IPS DF 19.7 (cell line): Measurements from ENCODE around the gene DTHD1.

Experiments
- DNase-seq: peaks from one replicate; pipeline ENCODE4 v3.0.0-alpha.2; 2013; ENCODE audit warnings: low read depth, low spot score

The DTHD1 gene

DNA sequence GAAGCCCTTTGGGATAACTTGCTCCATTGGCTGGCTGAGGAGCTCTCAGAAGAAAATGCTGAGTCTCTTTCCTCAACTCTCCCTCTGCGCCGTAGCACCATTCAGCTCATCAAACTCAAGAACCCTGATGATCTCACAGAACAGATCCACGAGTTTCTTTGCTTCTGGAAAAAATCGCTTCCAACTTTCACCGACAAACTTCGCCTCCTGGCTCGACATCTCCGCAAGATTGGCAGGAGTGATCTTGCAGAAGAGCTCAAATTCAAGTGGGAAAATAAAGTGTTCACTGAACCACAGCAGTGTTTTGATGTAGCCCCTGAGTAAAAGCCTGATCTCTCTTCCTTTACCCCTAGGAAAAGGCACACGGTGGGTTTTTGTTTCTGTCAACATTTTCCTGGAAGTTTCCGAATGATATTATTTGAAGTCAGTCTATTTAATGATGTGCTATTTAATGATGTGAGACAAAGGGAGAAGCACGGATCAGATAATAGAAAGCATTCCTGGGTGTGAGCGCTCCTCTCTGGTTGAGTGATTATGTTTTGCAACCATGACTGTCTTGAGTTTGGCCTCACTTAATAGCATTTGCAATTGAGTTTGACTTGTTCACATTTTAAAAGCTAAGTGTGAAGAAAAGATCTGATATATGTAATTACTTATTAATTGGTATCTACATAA lies 62.2 kb downstream of the DTHD1 start:
- DNase-seq = no peak

DNA sequence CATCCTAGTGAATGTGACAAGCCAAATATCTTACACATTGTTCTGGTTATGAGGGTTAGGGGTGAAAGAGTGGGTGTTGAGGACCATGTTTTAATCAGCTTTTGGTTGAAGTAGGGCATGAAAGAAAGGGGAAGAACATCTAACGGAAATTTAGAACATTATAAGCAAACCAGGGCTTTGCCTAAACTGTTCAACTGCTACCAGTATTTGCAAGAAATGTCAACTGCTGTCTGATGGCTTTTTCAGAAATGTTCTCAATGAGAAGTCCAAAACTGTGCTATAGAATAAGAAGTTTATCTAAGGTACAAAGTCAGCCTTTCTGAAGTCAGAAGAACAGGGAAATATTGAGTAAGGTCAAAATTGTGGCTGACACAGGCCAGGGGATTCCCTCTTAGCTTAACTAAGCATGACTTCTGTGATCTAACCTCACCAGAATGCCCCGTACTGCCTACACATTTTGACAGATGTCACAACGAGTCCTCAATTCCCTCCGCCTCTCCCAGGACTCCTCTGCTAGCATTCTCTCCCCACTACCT lies 67.1 kb downstream of the DTHD1 start:
- no peak for DNase-seq

DNA sequence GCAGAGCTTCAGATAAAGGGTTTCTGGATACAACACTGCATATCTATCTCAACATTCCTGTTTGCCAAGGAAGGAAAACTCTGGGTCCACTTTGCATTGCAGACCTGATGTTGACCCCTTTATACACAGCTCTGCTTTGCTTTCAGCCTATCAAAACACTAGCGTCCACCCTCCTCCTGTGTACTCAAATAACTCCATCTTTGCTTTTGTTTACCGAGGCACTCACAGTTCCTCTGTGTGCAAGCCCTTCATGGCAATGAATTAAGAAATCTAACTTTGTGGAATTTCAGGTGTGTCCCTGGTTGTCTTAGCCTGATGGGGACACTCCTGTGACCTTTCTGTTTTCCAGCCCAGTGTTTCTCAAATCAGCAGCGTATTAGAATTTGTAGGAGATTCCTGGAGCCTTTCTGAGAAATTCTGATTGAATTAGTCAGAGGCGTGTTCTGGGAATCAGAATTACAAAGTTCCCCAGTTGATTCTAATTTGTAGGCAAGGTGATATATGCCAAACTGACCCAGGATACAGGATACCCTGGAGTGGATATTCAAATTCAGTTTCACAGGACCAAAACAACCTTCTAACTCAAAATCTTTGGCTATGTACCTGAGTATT lies 68.6 kb downstream of the DTHD1 start:
- no peak for DNase-seq

- DNase-seq = no peak
Measured at GRCh38 chr4:36351082-36351666, 69.8 kb downstream of the DTHD1 start.

GRCh38 chr4:36353998-36354397 lies 72.6 kb downstream of the DTHD1 start:
- DNase-seq = no peak

GRCh38 chr4:36358173-36358572 lies 76.8 kb downstream of the DTHD1 start:
- no peak for DNase-seq

- no peak for DNase-seq
Measured at GRCh38 chr4:36360755-36361154, 79.3 kb downstream of the DTHD1 start.

DNA sequence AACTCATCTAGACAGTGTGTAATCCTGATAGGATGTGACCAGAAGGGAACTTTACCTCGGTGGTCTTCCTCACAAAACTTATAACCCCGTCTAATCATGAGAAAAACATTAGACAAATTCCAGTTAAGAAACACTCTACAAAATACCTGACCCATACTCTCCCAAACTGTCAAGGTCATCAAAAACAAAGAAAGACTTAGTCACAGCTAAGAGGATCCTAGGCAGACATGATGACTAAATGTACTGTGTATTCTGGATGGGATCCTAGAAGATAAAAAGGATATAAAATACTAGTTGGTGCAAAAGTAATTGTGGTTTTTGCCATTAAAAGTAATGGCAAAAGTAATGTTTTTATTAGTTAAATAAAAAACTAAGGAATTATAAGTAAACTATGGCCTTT lies 81.6 kb downstream of the DTHD1 start:
- DNase-seq = no peak

DNA sequence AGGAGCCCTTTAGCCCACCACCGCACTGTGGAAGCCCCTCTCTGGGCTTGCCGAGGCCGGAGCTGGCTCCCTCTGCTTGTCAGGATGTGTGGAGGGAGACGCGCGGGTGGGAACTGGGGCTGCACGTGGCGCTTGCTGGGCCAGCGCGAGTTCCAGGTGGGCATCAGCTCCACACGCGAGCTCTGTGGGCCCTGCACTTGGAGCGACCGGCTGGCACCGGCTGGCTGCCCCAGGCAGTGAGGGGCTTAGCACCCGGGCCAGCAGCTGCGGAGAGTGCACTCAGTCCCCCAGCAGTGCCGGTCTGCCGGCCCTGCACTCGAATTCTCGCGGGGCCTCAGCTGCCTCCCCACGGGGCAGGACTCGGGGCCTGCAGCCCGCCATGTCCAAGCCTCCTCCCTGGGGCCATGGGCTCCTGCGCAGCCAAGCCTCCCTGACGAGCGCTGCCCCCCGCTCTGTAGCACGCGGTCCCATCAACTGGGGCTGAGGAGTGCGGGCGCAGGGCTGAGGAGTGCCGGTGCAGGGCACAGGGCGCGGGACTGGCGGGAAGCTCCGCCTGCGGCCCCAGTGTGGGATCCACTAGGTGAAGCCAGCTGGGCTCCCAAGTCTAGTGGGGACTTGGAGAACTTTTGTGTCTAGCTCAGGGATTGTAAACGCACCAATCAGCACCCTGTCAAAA lies 93.6 kb downstream of the DTHD1 start:
- no peak for DNase-seq

GRCh38 chr4:36385951-36386571 lies 104.6 kb downstream of the DTHD1 start:
- no peak for DNase-seq

DNA sequence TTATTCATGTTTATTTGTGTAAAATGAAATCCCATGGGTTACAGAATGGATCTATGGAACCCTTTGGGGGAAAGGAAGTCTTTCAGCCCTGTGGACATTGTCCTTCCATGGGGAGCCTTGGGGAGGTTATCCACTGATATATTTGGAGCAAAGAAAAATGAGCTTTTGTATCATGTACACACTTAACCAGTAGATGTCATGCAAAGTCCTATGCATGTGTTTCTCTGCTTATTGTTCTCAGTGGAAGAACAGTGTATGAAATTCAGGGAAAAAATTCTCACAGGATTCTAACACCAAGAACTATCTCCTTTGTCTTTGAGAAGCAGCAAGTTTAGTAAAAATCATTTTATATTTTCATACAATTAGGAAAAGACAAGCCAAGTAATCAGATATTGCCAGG lies 105.3 kb downstream of the DTHD1 start:
- DNase-seq = no peak

DNA sequence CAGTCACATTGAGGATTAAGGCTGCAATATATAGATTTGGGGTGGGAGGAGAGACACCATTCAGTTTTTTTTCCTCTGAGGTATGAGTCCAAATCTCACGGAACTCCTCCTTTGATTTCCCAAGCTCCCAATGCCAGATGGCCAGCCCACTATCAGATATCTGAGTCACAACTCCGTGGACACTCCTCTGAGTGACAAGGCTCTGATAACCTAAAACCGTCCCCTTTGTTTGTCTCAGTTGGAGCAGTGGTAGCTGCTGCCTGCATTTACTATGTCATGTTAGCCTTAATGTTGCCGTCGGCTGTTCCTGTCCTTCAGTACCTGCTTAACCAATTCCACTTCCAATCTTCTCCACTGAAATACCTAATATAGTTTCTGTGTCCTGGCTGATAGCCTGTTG lies 107.3 kb downstream of the DTHD1 start:
- DNase-seq = no peak

DNA sequence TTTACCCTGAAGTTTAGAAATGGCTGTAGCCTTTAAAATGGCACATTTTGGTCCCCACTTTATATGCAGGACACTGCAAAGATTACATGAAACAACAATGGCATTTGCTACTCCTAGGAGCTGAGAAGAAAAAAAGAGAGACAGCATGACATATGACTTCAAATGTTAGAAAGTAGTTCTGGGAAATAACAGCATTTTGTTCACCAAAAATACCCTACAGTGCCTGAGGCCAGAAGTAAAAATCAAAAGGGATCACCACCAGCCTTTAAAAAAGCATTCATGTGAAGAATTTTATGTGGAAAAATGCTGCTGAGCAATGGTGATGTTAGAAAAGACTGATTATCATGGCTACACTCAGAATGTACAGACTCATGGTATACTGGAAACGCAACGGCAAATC lies 110.0 kb downstream of the DTHD1 start:
- no peak for DNase-seq

DNA sequence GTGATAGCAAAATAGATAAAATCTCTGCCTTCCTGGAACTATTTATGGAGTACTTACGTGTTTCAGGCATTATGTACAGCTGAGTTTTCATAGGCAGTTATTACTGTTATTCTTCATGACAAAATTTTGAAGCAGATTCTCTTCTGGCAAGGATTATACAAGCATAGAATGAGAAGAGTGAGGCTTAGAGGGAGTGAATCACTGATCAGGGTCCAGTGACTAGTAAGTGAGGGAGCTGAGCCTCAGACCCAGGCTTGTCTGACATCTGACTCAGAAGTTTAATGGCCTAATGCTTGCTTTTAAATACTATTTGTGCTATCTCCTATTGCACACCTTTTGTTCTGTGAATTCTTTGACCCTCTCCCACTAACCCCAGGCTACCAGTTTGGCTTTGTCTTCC lies 110.6 kb downstream of the DTHD1 start:
- no peak for DNase-seq

DNA sequence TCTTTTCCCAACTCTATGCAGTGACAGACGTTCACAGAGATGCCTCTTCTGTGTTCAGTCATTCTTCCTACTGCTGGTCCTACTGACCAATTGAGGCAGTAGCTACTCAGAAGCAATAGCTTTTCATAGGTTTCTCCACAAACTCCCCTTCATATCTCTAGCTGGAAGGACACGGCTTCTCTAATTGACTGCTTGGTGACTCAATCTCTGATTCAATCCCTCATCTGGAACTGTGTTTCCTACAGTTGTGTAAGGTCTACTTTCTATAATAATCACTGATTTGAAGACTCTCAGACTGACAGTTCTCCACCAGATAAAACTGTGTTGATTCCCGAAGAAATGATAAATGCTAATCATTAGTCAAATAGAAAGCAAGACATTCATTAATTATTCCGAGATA lies 111.5 kb downstream of the DTHD1 start:
- no peak for DNase-seq
